Left ventricle myocardium inferior (tissue), 1 donor: ENCODE measurements around the gene NFATC2IP. TPM values are rescaled to one million over a fixed set of nuclear protein-coding genes. Genes with fewer than 3 reads are reported as not detected.
"Not testable (repeated sequence)": the region's sequence is repeated elsewhere in the genome, so short reads cannot be mapped to it uniquely, and the experiment has no call there.

Source experiments
- DNase-seq: peaks from one replicate; pipeline ENCODE4 v3.0.0-alpha.2; 2020
- H3K27ac ChIP-seq: fragments of 200-600 bp; replicated peaks from 2 replicates; pipeline ENCODE4 v1.8.0; 2021
- H3K27me3 ChIP-seq: fragments of 200-600 bp; 2 replicates; pipeline ENCODE4 v1.8.0; 2021; ENCODE audit warnings: low read depth
- H3K36me3 ChIP-seq: fragments of 200-600 bp; 2 replicates; pipeline ENCODE4 v1.8.0; 2021
- H3K4me1 ChIP-seq: fragments of 200-600 bp; 2 replicates; pipeline ENCODE4 v1.8.0; 2021
- H3K4me3 ChIP-seq: fragments of 200-600 bp; 2 replicates; pipeline ENCODE4 v1.8.0; 2021; ENCODE audit warnings: mild to moderate bottlenecking, moderate library complexity
- H3K9me3 ChIP-seq: fragments of 200-600 bp; replicated peaks from 2 replicates; pipeline ENCODE4 v1.8.0; 2021
- CTCF ChIP-seq: fragments of 200-600 bp; IDR thresholded peaks from 2 replicates; pipeline ENCODE4 v1.8.0; 2021; ENCODE audit warnings: antibody characterized with exemption, mild to moderate bottlenecking, borderline replicate concordance
- intact Hi-C: fragments of 100-400 bp; cut with micrococcal nuclease; formaldehyde crosslinking; loops from one replicate; pipeline ENCODE4 v1.11.0; 2022
- total RNA-seq: library from RNA; stranded (reverse); fragmentation: NEBNext Ultra II Directional; extraction: Animal tissue kit (Norgen Biotek cat#: 25700); gene quantifications from one replicate; pipeline ENCODE4 v1.2.1, GENCODE V29; 2021
- donor health status: DM: no; HTN: yes; CAD: no; lungs with severe emphysema.

NFATC2IP gene
- total RNA-seq, 1 donor from 2014 or later, result 18.1 TPM

GRCh38 chr16:28938721-28939120 is 12.0 kb upstream of the NFATC2IP start:
- H3K9me3 ChIP-seq, result no peaks in the 10 kb centered on the region
- TF ChIP-seq CTCF, result no peak
- intact Hi-C loops, result no loop called here

GRCh38 chr16:28939825-28940224 is 10.9 kb upstream of the NFATC2IP start:
- intact Hi-C loops, H3K27me3 ChIP-seq, H3K4me1 ChIP-seq, H3K9me3 ChIP-seq, H3K4me3 ChIP-seq, DNase-seq, H3K27ac ChIP-seq, H3K36me3 ChIP-seq: not testable (repeated sequence)

More at GRCh38 chr16:28938721-28939120, 12.0 kb upstream of the NFATC2IP start:
- Histone ChIP-seq H3K27ac (no peak overlapping the region), H3K27me3 (no peaks in the 10 kb centered on the region), H3K36me3 (no peaks in the 10 kb centered on the region), H3K4me3 (no peak overlapping the region), H3K4me1 (no peaks in the 10 kb centered on the region)
- no peak for DNase-seq

- no peak for DNase-seq
- H3K4me1 ChIP-seq, result peaks cover 9% of the 10 kb centered on the region
- no peak overlapping the region for H3K27ac ChIP-seq
- no peaks in the 10 kb centered on the region for H3K27me3 ChIP-seq
- intact Hi-C loops, result no loop called here
- no peak overlapping the region for H3K4me3 ChIP-seq
- TF ChIP-seq CTCF, result no peak
- H3K9me3 ChIP-seq, result no peaks in the 10 kb centered on the region
- no peaks in the 10 kb centered on the region for H3K36me3 ChIP-seq
Measured at GRCh38 chr16:28943281-28943680, 7.5 kb upstream of the NFATC2IP start.

- intact Hi-C loops, result no loop called here
- H3K36me3 ChIP-seq, result no peaks in the 10 kb centered on the region
- no peaks in the 10 kb centered on the region for H3K27me3 ChIP-seq
- H3K9me3 ChIP-seq, result no peaks in the 10 kb centered on the region
- H3K4me3 ChIP-seq, result no peak overlapping the region
- peaks cover 21% of the 10 kb centered on the region for H3K4me1 ChIP-seq
- DNase-seq, result no peak
- H3K27ac ChIP-seq, result no peak overlapping the region
- no peak for TF ChIP-seq CTCF
Measured at GRCh38 chr16:28946681-28947080, 4.1 kb upstream of the NFATC2IP start.

GRCh38 chr16:28951410-28951943 is 740 bp downstream of the NFATC2IP start:
- intact Hi-C loops, result no loop called here
- no peaks in the 10 kb centered on the region for H3K27me3 ChIP-seq
- H3K36me3 ChIP-seq, result peaks cover 44% of the 10 kb centered on the region
- peaks cover 20% of the 10 kb centered on the region for H3K4me1 ChIP-seq
- TF ChIP-seq CTCF, result no peak
- no peaks in the 10 kb centered on the region for H3K9me3 ChIP-seq
- peak overlapping the region; percentile 90 for H3K27ac ChIP-seq
- peak overlapping the region; percentile 92 for H3K4me3 ChIP-seq
- no peak for DNase-seq

GRCh38 chr16:28958216-28958615 is 7.5 kb downstream of the NFATC2IP start:
- Histone ChIP-seq H3K27ac (no peak overlapping the region), H3K4me3 (no peak overlapping the region), H3K27me3 (no peaks in the 10 kb centered on the region), H3K4me1 (no peaks in the 10 kb centered on the region), H3K9me3 (no peaks in the 10 kb centered on the region), H3K36me3 (peaks cover 81% of the 10 kb centered on the region)
- intact Hi-C loops, result no loop called here
- TF ChIP-seq CTCF, result no peak
- DNase-seq, result no peak
